NCI-H1436 treated with DMSO at 0.1 percent for 48 hours (cell line): ENCODE data around the gene TCTA.

Source experiments
- DNase-seq: peaks from one replicate; lab custom pipeline; 2025; lab: John Stamatoyannopoulos, UW

Gene TCTA

GRCh38 chr3:49410846-49411534 lies 1.2 kb upstream of the TCTA start:
- DNase-seq: no peak

- DNase-seq: no peak
Observed at GRCh38 chr3:49411535-49411967, 672 bp upstream of the TCTA start.

GRCh38 chr3:49412632-49413337 lies 562 bp downstream of the TCTA start:
- no peak for DNase-seq

GRCh38 chr3:49413338-49413734 lies 1.1 kb downstream of the TCTA start:
- no peak for DNase-seq

GRCh38 chr3:49414753-49415152 lies 2.5 kb downstream of the TCTA start:
- DNase-seq: no peak

- DNase-seq: no peak
Observed at GRCh38 chr3:49415931-49416601, 3.8 kb downstream of the TCTA start.

- DNase-seq: no peak
Observed at GRCh38 chr3:49416867-49417266, 4.6 kb downstream of the TCTA start.

GRCh38 chr3:49417516-49418120 lies 5.4 kb downstream of the TCTA start:
- DNase-seq: no peak

GRCh38 chr3:49421890-49422378 lies 9.7 kb downstream of the TCTA start:
- DNase-seq: no peak

- DNase-seq: no peak
Observed at GRCh38 chr3:49422379-49423248, 10.4 kb downstream of the TCTA start, which contains the start of gene AMT. AMT (minus strand) TSS chr3:49422473; CDS start chr3:49422450, 23 bp downstream.

- DNase-seq: no peak
Observed at GRCh38 chr3:49424816-49425215, 12.6 kb downstream of the TCTA start.

- no peak for DNase-seq
Observed at GRCh38 chr3:49427586-49427985, 15.4 kb downstream of the TCTA start.

- DNase-seq: no peak
Observed at GRCh38 chr3:49428752-49429080, 16.5 kb downstream of the TCTA start.

- no peak for DNase-seq
Observed at GRCh38 chr3:49434731-49435130, 22.5 kb downstream of the TCTA start.

GRCh38 chr3:49445391-49445790 lies 33.2 kb downstream of the TCTA start:
- no peak for DNase-seq

GRCh38 chr3:49453621-49454020 lies 41.4 kb downstream of the TCTA start:
- DNase-seq: no peak

GRCh38 chr3:49454458-49454857 lies 42.2 kb downstream of the TCTA start:
- no peak for DNase-seq

GRCh38 chr3:49454898-49455681 lies 42.9 kb downstream of the TCTA start:
- DNase-seq: no peak

GRCh38 chr3:49456466-49456865 lies 44.2 kb downstream of the TCTA start:
- DNase-seq: no peak

GRCh38 chr3:49460188-49460890 lies 48.1 kb downstream of the TCTA start:
- DNase-seq: no peak
